ENCODE results near the gene SLC4A9. TPM values are rescaled to one million over a fixed set of nuclear protein-coding genes. Genes with fewer than 3 reads are reported as not detected.
A peak's percentile ranks its signal among the peaks of the same experiment; 100 is the strongest.

Gene SLC4A9
- total and polyA plus RNA-seq, 2 donors (not counting 3 experiments of a cell fraction or from before 2014, with no cell fraction given) = not detected

- no peak overlapping the region for H3K4me2 ChIP-seq (ENCODE audit: insufficient read depth, low read length)
- intact Hi-C loops (cut with micrococcal nuclease) = no loop called here
- peaks cover 13% of the 10 kb centered on the region for H3K4me1 ChIP-seq (ENCODE audit: control insufficient read depth, extremely low read depth, insufficient read depth, low read length)
- no peak for TF ChIP-seq EZH2 (IDR thresholded peaks at IDR 0.05; ENCODE audit: borderline replicate concordance, low read depth, low read length, severe bottlenecking)
- TF ChIP-seq JUN (IDR thresholded peaks at IDR 0.05; ENCODE audit: borderline replicate concordance, insufficient read depth, insufficient read length, low read depth) = no peak
- TF ChIP-seq FOS (IDR thresholded peaks at IDR 0.05; ENCODE audit: borderline replicate concordance, insufficient read depth, low read length) = no peak
- no peak for TF ChIP-seq MYC (IDR thresholded peaks at IDR 0.05; ENCODE audit: low read depth, low read length)
- TF ChIP-seq, protein P1, sequence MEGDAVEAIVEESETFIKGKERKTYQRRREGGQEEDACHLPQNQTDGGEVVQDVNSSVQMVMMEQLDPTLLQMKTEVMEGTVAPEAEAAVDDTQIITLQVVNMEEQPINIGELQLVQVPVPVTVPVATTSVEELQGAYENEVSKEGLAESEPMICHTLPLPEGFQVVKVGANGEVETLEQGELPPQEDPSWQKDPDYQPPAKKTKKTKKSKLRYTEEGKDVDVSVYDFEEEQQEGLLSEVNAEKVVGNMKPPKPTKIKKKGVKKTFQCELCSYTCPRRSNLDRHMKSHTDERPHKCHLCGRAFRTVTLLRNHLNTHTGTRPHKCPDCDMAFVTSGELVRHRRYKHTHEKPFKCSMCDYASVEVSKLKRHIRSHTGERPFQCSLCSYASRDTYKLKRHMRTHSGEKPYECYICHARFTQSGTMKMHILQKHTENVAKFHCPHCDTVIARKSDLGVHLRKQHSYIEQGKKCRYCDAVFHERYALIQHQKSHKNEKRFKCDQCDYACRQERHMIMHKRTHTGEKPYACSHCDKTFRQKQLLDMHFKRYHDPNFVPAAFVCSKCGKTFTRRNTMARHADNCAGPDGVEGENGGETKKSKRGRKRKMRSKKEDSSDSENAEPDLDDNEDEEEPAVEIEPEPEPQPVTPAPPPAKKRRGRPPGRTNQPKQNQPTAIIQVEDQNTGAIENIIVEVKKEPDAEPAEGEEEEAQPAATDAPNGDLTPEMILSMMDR (IDR thresholded peaks at IDR 0.05; ENCODE audit: extremely low read depth in 1 of 2, insufficient read depth in 1 of 2, low read depth in 1 of 2, low read length in 2 of 2) = no peak
- no peak for TF ChIP-seq GATA2 (IDR thresholded peaks at IDR 0.05; ENCODE audit: insufficient read depth, insufficient read length, low read depth, low read length)
- no peak for TF ChIP-seq MAX (IDR thresholded peaks at IDR 0.05; ENCODE audit: insufficient read depth, insufficient read length)
- TF ChIP-seq POLR2AphosphoS5 (IDR thresholded peaks at IDR 0.05; ENCODE audit: insufficient read depth, low read depth, low read length) = no peak
- no peak for TF ChIP-seq POLR2A (IDR thresholded peaks at IDR 0.05; ENCODE audit: low read depth, low read length)
- peak overlapping the region; percentile 21 for H3K27ac ChIP-seq (ENCODE audit: insufficient read depth, low read depth, low read length)
- no peaks in the 10 kb centered on the region for H3K27me3 ChIP-seq (ENCODE audit: control insufficient read depth in 2 of 2, insufficient read depth in 2 of 2, low read length in 2 of 2)
- FAIRE-seq (no peak), DNase-seq (ENCODE audit: low read depth, low spot score) (no peak)
- H3K4me3 ChIP-seq (replicated peaks in 1 of 3; ENCODE audit: insufficient read depth in 1 of 3, low read depth in 1 of 3, low read length in 3 of 3) = no peak overlapping the region
- H3K9ac ChIP-seq (replicated peaks; ENCODE audit: extremely low read depth, insufficient read depth, low read length) = no peak overlapping the region
- peaks cover 49% of the 10 kb centered on the region for H3K79me2 ChIP-seq (ENCODE audit: control insufficient read depth, insufficient read depth, low read length)
- dilution Hi-C loops (cut with MboI; ENCODE audit: extremely low pct_ligation_motif_present, low sequenced_read_pairs) = no loop called here
- ChIA-PET POLR2A (interaction anchor here (2.6 kb wide), 1 partner anchor 10 kb away, joined by 9 read pairs; the partner anchor contains the start of gene HBEGF), CTCF (interaction anchor here (0.7 to 3.1 kb wide), 5 partner anchors 9 to 76 kb away, joined by 3 to 18 read pairs (median 7); partner anchors contain the start of gene HBEGF)
- H2AFZ ChIP-seq (ENCODE audit: low read depth, low read length) = no peak overlapping the region
- peaks cover 37 to 49% of the 10 kb centered on the region in 2 experiments for H3K36me3 ChIP-seq (ENCODE audit: control insufficient read depth in 2 of 2, extremely low read depth in 1 of 2, insufficient read depth in 2 of 2, low read length in 2 of 2)
- no peaks in the 10 kb centered on the region for H4K20me1 ChIP-seq (replicated peaks; ENCODE audit: control insufficient read depth, extremely low read depth, insufficient read depth, low read length)
- H3K9me1 ChIP-seq (replicated peaks; ENCODE audit: control insufficient read depth, extremely low read depth, insufficient read depth, low read length) = peaks cover 3% of the 10 kb centered on the region
- no peaks in the 10 kb centered on the region for H3K9me3 ChIP-seq (replicated peaks; ENCODE audit: control insufficient read depth, insufficient read depth, low read length)
- BruUV-seq (replicated peaks) = no TSS peak
Observed at GRCh38 chr5:140336388-140336787, 23.6 kb upstream of the SLC4A9 start.
